ENCODE data around the gene WDFY4.

The WDFY4 gene

GRCh38 chr10:48898426-48898825 lies 213.8 kb downstream of the WDFY4 start:
- Histone ChIP-seq H3K4me2 (ENCODE audit: low read length) (no peak overlapping the region), H3K36me3 (ENCODE audit: insufficient read depth, low read length) (no peaks in the 10 kb centered on the region), H3K4me1 (ENCODE audit: control insufficient read depth, insufficient read depth, low read length) (no peaks in the 10 kb centered on the region), H3K27me3 (ENCODE audit: control insufficient read depth, insufficient read depth, low read length) (peaks cover 16% of the 10 kb centered on the region), H3K9ac (ENCODE audit: low read depth, low read length) (no peak overlapping the region), H3K9me3 (replicated peaks; ENCODE audit: low read length) (no peaks in the 10 kb centered on the region), H3K4me3 (ENCODE audit: low read length) (no peak overlapping the region)

- H3K36me3 ChIP-seq (ENCODE audit: insufficient read depth, low read length): no peaks in the 10 kb centered on the region
- H3K4me2 ChIP-seq (ENCODE audit: low read length): no peak overlapping the region
- H3K4me1 ChIP-seq (ENCODE audit: control insufficient read depth, insufficient read depth, low read length): no peaks in the 10 kb centered on the region
- peaks cover 11% of the 10 kb centered on the region for H3K27me3 ChIP-seq (ENCODE audit: control insufficient read depth, insufficient read depth, low read length)
- no peak overlapping the region for H3K9ac ChIP-seq (ENCODE audit: low read depth, low read length)
- H3K9me3 ChIP-seq (replicated peaks; ENCODE audit: low read length): no peaks in the 10 kb centered on the region
- H3K4me3 ChIP-seq (ENCODE audit: low read length): no peak overlapping the region
Observed at GRCh38 chr10:48899781-48900180, 215.1 kb downstream of the WDFY4 start.

- Histone ChIP-seq H3K27me3 (ENCODE audit: control insufficient read depth, insufficient read depth, low read length) (peaks cover 6% of the 10 kb centered on the region), H3K9ac (ENCODE audit: low read depth, low read length) (no peak overlapping the region), H3K4me1 (ENCODE audit: control insufficient read depth, insufficient read depth, low read length) (no peaks in the 10 kb centered on the region), H3K9me3 (replicated peaks; ENCODE audit: low read length) (no peaks in the 10 kb centered on the region), H3K4me3 (ENCODE audit: low read length) (no peak overlapping the region), H3K4me2 (ENCODE audit: low read length) (no peak overlapping the region), H3K36me3 (ENCODE audit: insufficient read depth, low read length) (no peaks in the 10 kb centered on the region)
Observed at GRCh38 chr10:48900371-48900801, 215.7 kb downstream of the WDFY4 start.

- Histone ChIP-seq H3K4me2 (ENCODE audit: low read length) (no peak overlapping the region), H3K9me3 (replicated peaks; ENCODE audit: low read length) (no peaks in the 10 kb centered on the region), H3K4me1 (ENCODE audit: control insufficient read depth, insufficient read depth, low read length) (no peaks in the 10 kb centered on the region), H3K27me3 (ENCODE audit: control insufficient read depth, insufficient read depth, low read length) (peaks cover 1% of the 10 kb centered on the region), H3K4me3 (ENCODE audit: low read length) (no peak overlapping the region), H3K9ac (ENCODE audit: low read depth, low read length) (no peak overlapping the region), H3K36me3 (ENCODE audit: insufficient read depth, low read length) (no peaks in the 10 kb centered on the region)
Observed at GRCh38 chr10:48901319-48901718, 216.6 kb downstream of the WDFY4 start.

- Histone ChIP-seq H3K4me1 (ENCODE audit: control insufficient read depth, insufficient read depth, low read length) (no peaks in the 10 kb centered on the region), H3K27me3 (ENCODE audit: control insufficient read depth, insufficient read depth, low read length) (peaks cover 2% of the 10 kb centered on the region), H3K9ac (ENCODE audit: low read depth, low read length) (no peak overlapping the region), H3K36me3 (ENCODE audit: insufficient read depth, low read length) (no peaks in the 10 kb centered on the region), H3K9me3 (replicated peaks; ENCODE audit: low read length) (no peaks in the 10 kb centered on the region), H3K4me2 (ENCODE audit: low read length) (no peak overlapping the region), H3K4me3 (ENCODE audit: low read length) (no peak overlapping the region)
Observed at GRCh38 chr10:48902096-48902495, 217.4 kb downstream of the WDFY4 start.

GRCh38 chr10:48903151-48903550 lies 218.5 kb downstream of the WDFY4 start:
- Histone ChIP-seq H3K9ac (ENCODE audit: low read depth, low read length) (no peak overlapping the region), H3K36me3 (ENCODE audit: insufficient read depth, low read length) (no peaks in the 10 kb centered on the region), H3K27me3 (ENCODE audit: control insufficient read depth, insufficient read depth, low read length) (peaks cover 11% of the 10 kb centered on the region), H3K4me2 (ENCODE audit: low read length) (no peak overlapping the region), H3K4me1 (ENCODE audit: control insufficient read depth, insufficient read depth, low read length) (no peaks in the 10 kb centered on the region), H3K9me3 (replicated peaks; ENCODE audit: low read length) (no peaks in the 10 kb centered on the region), H3K4me3 (ENCODE audit: low read length) (no peak overlapping the region)

GRCh38 chr10:48904861-48905260 lies 220.2 kb downstream of the WDFY4 start:
- H3K4me2 ChIP-seq (ENCODE audit: low read length): no peak overlapping the region
- H3K4me3 ChIP-seq (ENCODE audit: low read length): no peak overlapping the region
- H3K27me3 ChIP-seq (ENCODE audit: control insufficient read depth, insufficient read depth, low read length): peaks cover 12% of the 10 kb centered on the region
- H3K4me1 ChIP-seq (ENCODE audit: control insufficient read depth, insufficient read depth, low read length): no peaks in the 10 kb centered on the region
- no peaks in the 10 kb centered on the region for H3K36me3 ChIP-seq (ENCODE audit: insufficient read depth, low read length)
- H3K9me3 ChIP-seq (replicated peaks; ENCODE audit: low read length): no peaks in the 10 kb centered on the region
- no peak overlapping the region for H3K9ac ChIP-seq (ENCODE audit: low read depth, low read length)

- Histone ChIP-seq H3K9ac (ENCODE audit: low read depth, low read length) (no peak overlapping the region), H3K4me1 (ENCODE audit: control insufficient read depth, insufficient read depth, low read length) (no peaks in the 10 kb centered on the region), H3K4me2 (ENCODE audit: low read length) (no peak overlapping the region), H3K27me3 (ENCODE audit: control insufficient read depth, insufficient read depth, low read length) (peaks cover 15% of the 10 kb centered on the region), H3K4me3 (ENCODE audit: low read length) (no peak overlapping the region), H3K36me3 (ENCODE audit: insufficient read depth, low read length) (no peaks in the 10 kb centered on the region), H3K9me3 (replicated peaks; ENCODE audit: low read length) (no peaks in the 10 kb centered on the region)
Observed at GRCh38 chr10:48905311-48905710, 220.6 kb downstream of the WDFY4 start.

- Histone ChIP-seq H3K9ac (ENCODE audit: low read depth, low read length) (no peak overlapping the region), H3K4me2 (ENCODE audit: low read length) (no peak overlapping the region), H3K4me1 (ENCODE audit: control insufficient read depth, insufficient read depth, low read length) (no peaks in the 10 kb centered on the region), H3K4me3 (ENCODE audit: low read length) (no peak overlapping the region), H3K9me3 (replicated peaks; ENCODE audit: low read length) (no peaks in the 10 kb centered on the region), H3K27me3 (ENCODE audit: control insufficient read depth, insufficient read depth, low read length) (peaks cover 24% of the 10 kb centered on the region), H3K36me3 (ENCODE audit: insufficient read depth, low read length) (no peaks in the 10 kb centered on the region)
Observed at GRCh38 chr10:48906841-48907240, 222.2 kb downstream of the WDFY4 start.

GRCh38 chr10:48907730-48908129 lies 223.1 kb downstream of the WDFY4 start:
- Histone ChIP-seq H3K4me2 (ENCODE audit: low read length) (no peak overlapping the region), H3K27me3 (ENCODE audit: control insufficient read depth, insufficient read depth, low read length) (peaks cover 24% of the 10 kb centered on the region), H3K4me1 (ENCODE audit: control insufficient read depth, insufficient read depth, low read length) (no peaks in the 10 kb centered on the region), H3K9ac (ENCODE audit: low read depth, low read length) (no peak overlapping the region), H3K36me3 (ENCODE audit: insufficient read depth, low read length) (no peaks in the 10 kb centered on the region), H3K9me3 (replicated peaks; ENCODE audit: low read length) (no peaks in the 10 kb centered on the region), H3K4me3 (ENCODE audit: low read length) (no peak overlapping the region)

- no peaks in the 10 kb centered on the region for H3K4me1 ChIP-seq (ENCODE audit: control insufficient read depth, insufficient read depth, low read length)
- peaks cover 30% of the 10 kb centered on the region for H3K27me3 ChIP-seq (ENCODE audit: control insufficient read depth, insufficient read depth, low read length)
- no peak overlapping the region for H3K4me2 ChIP-seq (ENCODE audit: low read length)
- H3K4me3 ChIP-seq (ENCODE audit: low read length): no peak overlapping the region
- no peaks in the 10 kb centered on the region for H3K36me3 ChIP-seq (ENCODE audit: insufficient read depth, low read length)
- no peaks in the 10 kb centered on the region for H3K9me3 ChIP-seq (replicated peaks; ENCODE audit: low read length)
- H3K9ac ChIP-seq (ENCODE audit: low read depth, low read length): no peak overlapping the region
Observed at GRCh38 chr10:48910548-48910947, 225.9 kb downstream of the WDFY4 start.

GRCh38 chr10:48913674-48914073 lies 229.0 kb downstream of the WDFY4 start:
- no peaks in the 10 kb centered on the region for H3K9me3 ChIP-seq (replicated peaks; ENCODE audit: low read length)
- H3K9ac ChIP-seq (ENCODE audit: low read depth, low read length): no peak overlapping the region
- H3K4me2 ChIP-seq (ENCODE audit: low read length): no peak overlapping the region
- peaks cover 39% of the 10 kb centered on the region for H3K27me3 ChIP-seq (ENCODE audit: control insufficient read depth, insufficient read depth, low read length)
- no peaks in the 10 kb centered on the region for H3K4me1 ChIP-seq (ENCODE audit: control insufficient read depth, insufficient read depth, low read length)
- H3K36me3 ChIP-seq (ENCODE audit: insufficient read depth, low read length): no peaks in the 10 kb centered on the region
- no peak overlapping the region for H3K4me3 ChIP-seq (ENCODE audit: low read length)

Measured in skeletal muscle satellite cell (primary cell).